ENCODE measurements around the gene TMEM167B.

GRCh38 chr1:109105881-109106280 lies 15.3 kb downstream of the TMEM167B start:
- TF ChIP-seq RFX5 (IDR thresholded peaks at IDR 0.05; ENCODE audit: borderline replicate concordance, low read depth, low read length), result no peak
- no peak for TF ChIP-seq GABPA (IDR thresholded peaks at IDR 0.05; ENCODE audit: borderline replicate concordance, insufficient read depth, low read length)
- no peak for TF ChIP-seq MAX (IDR thresholded peaks at IDR 0.05)
- TF ChIP-seq, protein P1, sequence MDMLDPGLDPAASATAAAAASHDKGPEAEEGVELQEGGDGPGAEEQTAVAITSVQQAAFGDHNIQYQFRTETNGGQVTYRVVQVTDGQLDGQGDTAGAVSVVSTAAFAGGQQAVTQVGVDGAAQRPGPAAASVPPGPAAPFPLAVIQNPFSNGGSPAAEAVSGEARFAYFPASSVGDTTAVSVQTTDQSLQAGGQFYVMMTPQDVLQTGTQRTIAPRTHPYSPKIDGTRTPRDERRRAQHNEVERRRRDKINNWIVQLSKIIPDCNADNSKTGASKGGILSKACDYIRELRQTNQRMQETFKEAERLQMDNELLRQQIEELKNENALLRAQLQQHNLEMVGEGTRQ (IDR thresholded peaks at IDR 0.05; ENCODE audit: low read length), result no peak
- TF ChIP-seq POLR2A (IDR thresholded peaks at IDR 0.05; ENCODE audit: control extremely low read depth in 1 of 2, low read depth in 2 of 2, low read length in 2 of 2), result no peak
- no peak for TF ChIP-seq TBP (IDR thresholded peaks at IDR 0.05; ENCODE audit: low read depth, low read length)
- TF ChIP-seq, protein P2, sequence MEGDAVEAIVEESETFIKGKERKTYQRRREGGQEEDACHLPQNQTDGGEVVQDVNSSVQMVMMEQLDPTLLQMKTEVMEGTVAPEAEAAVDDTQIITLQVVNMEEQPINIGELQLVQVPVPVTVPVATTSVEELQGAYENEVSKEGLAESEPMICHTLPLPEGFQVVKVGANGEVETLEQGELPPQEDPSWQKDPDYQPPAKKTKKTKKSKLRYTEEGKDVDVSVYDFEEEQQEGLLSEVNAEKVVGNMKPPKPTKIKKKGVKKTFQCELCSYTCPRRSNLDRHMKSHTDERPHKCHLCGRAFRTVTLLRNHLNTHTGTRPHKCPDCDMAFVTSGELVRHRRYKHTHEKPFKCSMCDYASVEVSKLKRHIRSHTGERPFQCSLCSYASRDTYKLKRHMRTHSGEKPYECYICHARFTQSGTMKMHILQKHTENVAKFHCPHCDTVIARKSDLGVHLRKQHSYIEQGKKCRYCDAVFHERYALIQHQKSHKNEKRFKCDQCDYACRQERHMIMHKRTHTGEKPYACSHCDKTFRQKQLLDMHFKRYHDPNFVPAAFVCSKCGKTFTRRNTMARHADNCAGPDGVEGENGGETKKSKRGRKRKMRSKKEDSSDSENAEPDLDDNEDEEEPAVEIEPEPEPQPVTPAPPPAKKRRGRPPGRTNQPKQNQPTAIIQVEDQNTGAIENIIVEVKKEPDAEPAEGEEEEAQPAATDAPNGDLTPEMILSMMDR (IDR thresholded peaks at IDR 0.05; ENCODE audit: control extremely low read depth in 1 of 3, insufficient read depth in 1 of 3, low read depth in 1 of 3, low read length in 3 of 3), result no peak
- no peak for TF ChIP-seq RAD21 (IDR thresholded peaks at IDR 0.05 in 1 of 2, conservative IDR thresholded peaks at IDR 0.05 in 1 of 2; ENCODE audit: low read depth in 2 of 2, low read length in 2 of 2)
- no peak for TF ChIP-seq CHD2 (IDR thresholded peaks at IDR 0.05; ENCODE audit: low read length)

All from H1 (cell line).